ENCODE data around the gene MLC1.

DNA sequence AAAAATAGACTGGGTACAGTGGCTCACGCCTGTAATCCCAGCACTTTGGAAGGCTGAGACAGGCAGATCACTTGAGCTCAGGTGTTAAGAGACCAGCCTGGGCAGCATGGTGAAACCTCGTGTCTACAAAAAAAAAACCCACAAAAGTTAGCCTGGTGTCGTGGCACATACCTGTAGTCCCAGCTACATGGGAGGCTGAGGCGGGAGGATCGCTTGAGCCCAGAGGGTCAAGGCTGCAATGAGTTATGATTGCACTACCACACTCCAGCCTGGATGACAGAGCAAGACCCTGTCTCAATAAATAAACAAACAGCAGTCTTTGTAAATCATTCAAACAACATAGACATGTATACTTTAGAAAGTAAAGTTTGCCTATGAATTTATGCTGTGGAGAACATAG is 7.1 kb upstream of the MLC1 start:
- TF ChIP-seq, protein P1, sequence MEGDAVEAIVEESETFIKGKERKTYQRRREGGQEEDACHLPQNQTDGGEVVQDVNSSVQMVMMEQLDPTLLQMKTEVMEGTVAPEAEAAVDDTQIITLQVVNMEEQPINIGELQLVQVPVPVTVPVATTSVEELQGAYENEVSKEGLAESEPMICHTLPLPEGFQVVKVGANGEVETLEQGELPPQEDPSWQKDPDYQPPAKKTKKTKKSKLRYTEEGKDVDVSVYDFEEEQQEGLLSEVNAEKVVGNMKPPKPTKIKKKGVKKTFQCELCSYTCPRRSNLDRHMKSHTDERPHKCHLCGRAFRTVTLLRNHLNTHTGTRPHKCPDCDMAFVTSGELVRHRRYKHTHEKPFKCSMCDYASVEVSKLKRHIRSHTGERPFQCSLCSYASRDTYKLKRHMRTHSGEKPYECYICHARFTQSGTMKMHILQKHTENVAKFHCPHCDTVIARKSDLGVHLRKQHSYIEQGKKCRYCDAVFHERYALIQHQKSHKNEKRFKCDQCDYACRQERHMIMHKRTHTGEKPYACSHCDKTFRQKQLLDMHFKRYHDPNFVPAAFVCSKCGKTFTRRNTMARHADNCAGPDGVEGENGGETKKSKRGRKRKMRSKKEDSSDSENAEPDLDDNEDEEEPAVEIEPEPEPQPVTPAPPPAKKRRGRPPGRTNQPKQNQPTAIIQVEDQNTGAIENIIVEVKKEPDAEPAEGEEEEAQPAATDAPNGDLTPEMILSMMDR (conservative IDR thresholded peaks at IDR 0.05; ENCODE audit: low read length) = no peak
- no peak for TF ChIP-seq EZH2phosphoT487 (IDR thresholded peaks at IDR 0.05; ENCODE audit: borderline replicate concordance)
